ENCODE measurements around the gene HYAL3. TPM values are rescaled to one million over a fixed set of nuclear protein-coding genes. Genes with fewer than 3 reads are reported as not detected.

HYAL3 gene
- total and polyA plus RNA-seq, 8 donors = 1.3 to 7.9 (median 4.4) TPM; not detected in 2

DNA sequence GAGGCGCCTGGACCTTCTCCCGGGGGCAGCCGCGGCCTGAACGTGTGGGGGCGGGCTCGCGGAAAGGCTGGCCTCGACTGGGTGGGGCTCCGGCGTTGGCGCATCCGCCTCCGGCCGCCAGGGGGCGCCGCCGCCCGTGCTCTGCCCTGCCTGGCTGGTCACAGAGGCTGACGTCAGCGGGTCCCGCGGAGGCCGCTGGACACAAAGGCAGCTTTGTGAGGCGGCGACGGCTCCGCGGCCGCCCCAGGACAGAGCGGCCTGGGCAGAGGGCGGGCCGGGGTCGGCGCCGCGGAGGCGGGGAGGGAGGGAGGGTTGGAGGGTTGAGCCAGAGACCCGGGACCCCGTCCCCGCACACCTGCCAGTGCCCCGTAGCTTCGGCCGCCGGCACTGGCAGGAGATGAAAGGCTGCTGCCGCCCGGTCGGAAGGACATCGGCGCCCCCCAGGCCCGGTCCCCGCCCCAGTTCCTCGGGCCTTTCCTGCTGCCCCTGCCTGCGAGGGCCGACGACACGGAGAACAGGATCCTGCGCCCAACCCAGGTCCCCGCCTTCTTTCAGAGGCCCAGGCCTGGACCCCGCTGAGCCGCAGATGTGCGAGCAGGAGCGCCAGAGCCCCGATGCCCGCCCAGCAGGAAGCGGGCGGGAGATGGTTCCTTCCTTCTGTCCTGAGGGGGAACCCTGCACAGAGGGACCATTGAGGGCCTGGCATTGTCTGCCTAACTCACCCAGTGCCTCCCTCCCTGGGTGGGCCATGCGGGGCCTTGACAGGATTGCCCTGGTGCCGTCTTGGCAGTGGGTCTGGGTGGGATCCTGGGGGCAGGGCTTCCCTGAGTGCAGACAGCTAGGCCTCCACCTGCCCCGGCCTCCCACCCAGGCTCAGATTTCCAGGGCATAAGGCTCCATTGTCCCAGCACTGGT lies 38.9 kb downstream of the HYAL3 start:
- TF ChIP-seq POLR2A (IDR thresholded peaks at IDR 0.05) (no peak), EP300 (IDR thresholded peaks at IDR 0.05) (no peak), POLR2AphosphoS5 (IDR thresholded peaks at IDR 0.05) (peak; percentile 72 to 92 (median 86))
- TF ChIP-seq, protein P1, sequence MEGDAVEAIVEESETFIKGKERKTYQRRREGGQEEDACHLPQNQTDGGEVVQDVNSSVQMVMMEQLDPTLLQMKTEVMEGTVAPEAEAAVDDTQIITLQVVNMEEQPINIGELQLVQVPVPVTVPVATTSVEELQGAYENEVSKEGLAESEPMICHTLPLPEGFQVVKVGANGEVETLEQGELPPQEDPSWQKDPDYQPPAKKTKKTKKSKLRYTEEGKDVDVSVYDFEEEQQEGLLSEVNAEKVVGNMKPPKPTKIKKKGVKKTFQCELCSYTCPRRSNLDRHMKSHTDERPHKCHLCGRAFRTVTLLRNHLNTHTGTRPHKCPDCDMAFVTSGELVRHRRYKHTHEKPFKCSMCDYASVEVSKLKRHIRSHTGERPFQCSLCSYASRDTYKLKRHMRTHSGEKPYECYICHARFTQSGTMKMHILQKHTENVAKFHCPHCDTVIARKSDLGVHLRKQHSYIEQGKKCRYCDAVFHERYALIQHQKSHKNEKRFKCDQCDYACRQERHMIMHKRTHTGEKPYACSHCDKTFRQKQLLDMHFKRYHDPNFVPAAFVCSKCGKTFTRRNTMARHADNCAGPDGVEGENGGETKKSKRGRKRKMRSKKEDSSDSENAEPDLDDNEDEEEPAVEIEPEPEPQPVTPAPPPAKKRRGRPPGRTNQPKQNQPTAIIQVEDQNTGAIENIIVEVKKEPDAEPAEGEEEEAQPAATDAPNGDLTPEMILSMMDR (IDR thresholded peaks at IDR 0.05) = peak in 5 of 7 experiments; percentile 94 to 100 (median 99)
- WGBS, 5 donors = 1 to 3% (median 1%) methylated on average over 17 to 70 of the region's 70 CpGs
- no peaks in the 10 kb centered on the region for H3K9me3 ChIP-seq
- intact Hi-C loops (cut with DNase I; ENCODE audit: low total_unique reads) = no loop called here
- H3K4me1 ChIP-seq = peaks cover 31 to 75% (median 43%) of the 10 kb centered on the region in 4 donors
- no peaks in the 10 kb centered on the region for H3K27me3 ChIP-seq
- H3K36me3 ChIP-seq = peaks cover 29 to 39% (median 35%) of the 10 kb centered on the region in 4 donors
- peak overlapping the region; percentile 90 to 99 (median 96) for H3K27ac ChIP-seq
- peak; percentile 96 to 98 for DNase-seq
- peak overlapping the region; percentile 40 to 50 (median 48) for H3K4me3 ChIP-seq

DNA sequence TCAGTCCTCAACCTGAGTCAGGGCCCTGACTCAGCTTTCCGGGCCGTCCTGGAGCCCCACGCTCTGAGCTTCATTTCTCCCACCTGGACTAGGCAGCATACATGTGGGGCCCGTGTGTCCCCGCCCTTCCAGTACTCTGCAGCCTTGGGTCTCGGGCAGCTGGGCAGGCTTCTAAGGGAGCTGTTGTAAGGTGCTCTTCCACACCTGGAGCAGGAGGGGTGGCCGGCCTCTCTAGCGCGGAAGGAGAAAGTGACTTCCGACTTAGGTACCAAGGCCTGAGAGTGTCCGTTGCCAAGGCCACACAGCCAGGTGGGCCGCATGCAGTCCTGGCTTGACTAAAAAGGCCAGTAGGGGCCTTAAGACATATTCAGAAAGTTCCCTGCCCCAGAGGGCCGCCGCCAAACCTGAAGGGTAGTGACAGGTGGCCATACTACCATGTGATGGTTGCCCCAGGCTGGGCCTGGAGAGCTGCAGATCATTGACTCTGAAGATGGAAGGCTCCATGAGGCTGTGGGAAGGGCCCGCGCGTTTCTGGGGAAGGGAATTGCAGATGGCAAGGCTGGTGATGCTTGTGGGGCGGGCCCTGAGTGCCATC lies 39.7 kb downstream of the HYAL3 start:
- TF ChIP-seq POLR2AphosphoS5 (IDR thresholded peaks at IDR 0.05) = no peak
- TF ChIP-seq, protein P1 (IDR thresholded peaks at IDR 0.05) = no peak
- no peak for TF ChIP-seq POLR2A (IDR thresholded peaks at IDR 0.05)
- TF ChIP-seq EP300 (IDR thresholded peaks at IDR 0.05) = no peak
- Histone ChIP-seq H3K36me3 (peaks cover 34 to 46% (median 43%) of the 10 kb centered on the region in 4 donors), H3K4me3 (peak overlapping the region; percentile 40 to 50 (median 48)), H3K4me1 (peaks cover 23 to 75% (median 40%) of the 10 kb centered on the region in 4 donors), H3K9me3 (no peaks in the 10 kb centered on the region), H3K27ac (peak overlapping the region; percentile 90 to 99 (median 96)), H3K27me3 (no peaks in the 10 kb centered on the region)
- no peak for DNase-seq
- WGBS, 5 donors = 44 to 59% (median 53%) methylated on average over 11 to 18 of the region's 18 CpGs
- intact Hi-C loops (cut with DNase I; ENCODE audit: low total_unique reads) = no loop called here

DNA sequence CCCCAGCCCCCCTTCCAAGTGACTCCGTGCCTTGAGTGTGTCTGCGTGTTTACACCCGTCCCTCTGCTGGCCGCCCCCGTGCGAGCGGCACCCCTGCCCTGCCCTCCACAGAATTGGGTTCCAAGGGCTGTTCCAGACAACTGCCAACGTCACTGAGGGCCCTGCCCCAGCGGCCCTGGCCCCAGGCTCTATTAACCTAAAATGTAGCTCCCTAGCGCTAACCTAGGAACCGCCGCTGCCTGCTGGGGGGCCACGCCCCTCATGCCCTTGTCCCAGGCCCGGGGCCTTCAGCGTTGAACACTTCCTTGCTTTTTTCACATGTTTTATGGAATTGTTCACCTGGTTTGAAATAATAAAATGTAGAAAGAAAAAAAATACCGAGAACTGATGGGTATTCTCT lies 40.2 kb downstream of the HYAL3 start:
- TF ChIP-seq, protein P1 (IDR thresholded peaks at IDR 0.05) = no peak
- TF ChIP-seq POLR2AphosphoS5 (IDR thresholded peaks at IDR 0.05) = no peak
- TF ChIP-seq EP300 (IDR thresholded peaks at IDR 0.05) = no peak
- TF ChIP-seq POLR2A (IDR thresholded peaks at IDR 0.05) = no peak
- peak in 1 of 2 donors; percentile 51 for DNase-seq
- WGBS, 5 donors = 68 to 79% (median 74%) methylated on average over 16 of the region's 16 CpGs
- intact Hi-C loops (cut with DNase I; ENCODE audit: low total_unique reads) = no loop called here
- H3K4me1 ChIP-seq = peaks cover 18 to 75% (median 37%) of the 10 kb centered on the region in 4 donors
- no peak overlapping the region for H3K4me3 ChIP-seq
- H3K27ac ChIP-seq = peak overlapping the region; percentile 7 to 99 (median 96)
- H3K36me3 ChIP-seq = peaks cover 39 to 52% (median 48%) of the 10 kb centered on the region in 4 donors
- H3K9me3 ChIP-seq = no peaks in the 10 kb centered on the region
- H3K27me3 ChIP-seq = no peaks in the 10 kb centered on the region

DNA sequence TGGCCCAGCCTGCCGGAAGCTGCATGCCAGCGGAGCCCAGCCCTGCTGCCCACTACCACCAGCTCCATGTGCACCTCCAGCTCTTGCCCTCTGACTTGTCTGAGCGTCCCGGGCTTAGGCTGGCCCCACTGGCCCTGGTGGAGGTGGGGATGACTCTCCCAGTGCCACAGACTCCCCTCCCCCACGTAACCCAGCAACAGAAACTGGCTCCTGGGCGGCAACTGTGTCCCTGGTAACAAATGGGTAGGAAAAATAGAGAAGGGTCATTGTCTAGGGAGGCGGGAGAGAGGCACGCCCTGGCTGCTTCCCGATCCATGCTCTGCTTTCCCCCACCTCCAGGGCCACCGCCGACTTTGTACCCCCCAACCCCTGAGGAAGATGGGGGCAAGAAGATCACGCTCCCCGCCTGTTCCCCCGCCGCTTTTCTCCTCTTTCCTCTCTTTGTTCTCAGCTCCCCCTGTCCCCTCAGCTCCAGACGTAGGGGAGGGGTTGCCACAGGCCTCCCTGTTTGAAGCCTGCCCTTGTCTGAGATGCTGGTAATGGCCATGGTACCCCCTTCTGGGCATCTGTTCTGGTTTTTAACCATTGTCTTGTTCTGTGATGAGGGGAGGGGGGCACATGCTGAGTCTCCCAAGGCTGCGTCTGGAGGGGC lies 41.0 kb downstream of the HYAL3 start:
- Histone ChIP-seq H3K27ac (peak overlapping the region in 3 of 5 donors; percentile 96 to 99 (median 98)), H3K9me3 (no peaks in the 10 kb centered on the region), H3K4me1 (peaks cover 18 to 72% (median 34%) of the 10 kb centered on the region in 4 donors), H3K36me3 (peaks cover 46 to 60% (median 57%) of the 10 kb centered on the region in 4 donors), H3K27me3 (no peaks in the 10 kb centered on the region), H3K4me3 (no peak overlapping the region)
- TF ChIP-seq, protein P1 (IDR thresholded peaks at IDR 0.05) = no peak
- no peak for TF ChIP-seq POLR2A (IDR thresholded peaks at IDR 0.05)
- no peak for TF ChIP-seq EP300 (IDR thresholded peaks at IDR 0.05)
- no peak for TF ChIP-seq POLR2AphosphoS5 (IDR thresholded peaks at IDR 0.05)
- peak in 1 of 2 donors; percentile 71 for DNase-seq
- intact Hi-C loops (cut with DNase I; ENCODE audit: low total_unique reads) = no loop called here
- 84 to 90% (median 88%) methylated on average over 16 to 17 of the region's 17 CpGs for WGBS, 5 donors
